Activated CD8-positive, alpha-beta memory T cell treated with anti-CD3 and anti-CD28 coated beads, Interleukin-2, amount 10 ng/mL, durations not matched to agents 7 days and 5 days (primary cell): Measurements from ENCODE around the gene RAD51B. TPM values are rescaled to one million over a fixed set of nuclear protein-coding genes. Genes with fewer than 3 reads are reported as not detected.
"Not testable (repeated sequence)": the region's sequence is repeated elsewhere in the genome, so short reads cannot be mapped to it uniquely, and the experiment has no call there.

Experiments
- ATAC-seq: fragments of 150-1000 bp; cut with Tn5 transposase; one replicate; pipeline ENCODE4 v1.10.0; 2021; ENCODE audit warnings: moderate library complexity
- CTCF ChIA-PET: fragments of 350-600 bp; sonication (Branson Sonifier 250); formaldehyde crosslinking; loops from one replicate; lab custom pipeline; 2021; ENCODE audit warnings: antibody characterized with exemption; lab: Charles Lee
- DNase-seq: peaks from one replicate; pipeline ENCODE4 v3.0.0-alpha.2; 2020
- H3K27ac Mint-ChIP-seq: one replicate; pipeline ENCODE4 v1.8.0; 2021; ENCODE audit warnings: mild to moderate bottlenecking, mixed read lengths
- H3K27me3 Mint-ChIP-seq: one replicate; pipeline ENCODE4 v1.8.0; 2021; ENCODE audit warnings: mixed read lengths
- H3K36me3 Mint-ChIP-seq: one replicate; pipeline ENCODE4 v1.8.0; 2021; ENCODE audit warnings: mild to moderate bottlenecking, mixed read lengths
- H3K4me1 Mint-ChIP-seq: one replicate; pipeline ENCODE4 v1.8.0; 2021; ENCODE audit warnings: mixed read lengths
- H3K4me3 Mint-ChIP-seq: one replicate; pipeline ENCODE4 v1.8.0; 2021; ENCODE audit warnings: mild to moderate bottlenecking, moderate library complexity, mixed read lengths
- H3K9me3 Mint-ChIP-seq: one replicate; pipeline ENCODE4 v1.8.0; 2022; ENCODE audit warnings: low read depth, mixed read lengths
- total RNA-seq, 2 experiments: library from RNA; stranded (reverse); gene quantifications; one replicate each; pipeline ENCODE4 v1.2.3, GENCODE V29; 2021

Gene RAD51B
- total RNA-seq, 2 experiments from 2014 or later: 35.3 to 55.5 TPM

DNA sequence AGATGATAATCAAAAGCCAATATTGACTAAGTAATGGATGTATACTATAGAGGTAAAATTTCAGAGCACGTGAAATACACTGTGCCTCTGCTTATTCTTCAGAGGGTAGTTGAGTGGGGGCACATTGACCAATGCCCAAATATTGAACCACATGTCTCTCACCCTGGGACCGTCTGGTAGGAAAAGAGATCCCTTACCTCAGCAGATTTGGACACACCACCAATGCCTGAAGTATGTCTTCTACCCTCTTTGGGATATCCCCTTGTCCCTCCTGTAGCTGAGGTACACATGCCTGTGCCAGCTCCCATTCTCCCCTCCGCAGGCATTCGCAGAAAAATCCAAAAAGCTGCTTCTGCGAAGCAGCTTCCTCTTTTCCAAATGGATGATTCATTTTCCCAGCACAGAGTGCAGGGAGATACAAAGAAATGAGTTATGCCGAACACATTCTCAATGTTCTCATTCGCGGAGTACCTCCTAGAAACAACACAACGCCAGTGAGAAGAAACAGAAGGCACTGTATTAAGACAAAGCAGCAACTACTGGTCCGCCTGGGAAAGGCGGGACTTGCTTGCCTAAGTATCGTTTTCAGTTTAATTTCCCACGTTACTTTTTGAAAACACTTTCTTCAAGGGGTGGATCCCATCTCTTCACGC lies 3.9 kb upstream of the RAD51B start:
- peak overlapping the region; percentile 91 for H3K4me3 Mint-ChIP-seq
- peaks cover 5% of the 10 kb centered on the region for H3K36me3 Mint-ChIP-seq
- ATAC-seq (no peak), DNase-seq (no peak)
- peaks cover 48% of the 10 kb centered on the region for H3K4me1 Mint-ChIP-seq
- no peaks in the 10 kb centered on the region for H3K9me3 Mint-ChIP-seq
- CTCF ChIA-PET: no interaction called here
- H3K27me3 Mint-ChIP-seq: no peaks in the 10 kb centered on the region
- H3K27ac Mint-ChIP-seq: peak overlapping the region; percentile 95

DNA sequence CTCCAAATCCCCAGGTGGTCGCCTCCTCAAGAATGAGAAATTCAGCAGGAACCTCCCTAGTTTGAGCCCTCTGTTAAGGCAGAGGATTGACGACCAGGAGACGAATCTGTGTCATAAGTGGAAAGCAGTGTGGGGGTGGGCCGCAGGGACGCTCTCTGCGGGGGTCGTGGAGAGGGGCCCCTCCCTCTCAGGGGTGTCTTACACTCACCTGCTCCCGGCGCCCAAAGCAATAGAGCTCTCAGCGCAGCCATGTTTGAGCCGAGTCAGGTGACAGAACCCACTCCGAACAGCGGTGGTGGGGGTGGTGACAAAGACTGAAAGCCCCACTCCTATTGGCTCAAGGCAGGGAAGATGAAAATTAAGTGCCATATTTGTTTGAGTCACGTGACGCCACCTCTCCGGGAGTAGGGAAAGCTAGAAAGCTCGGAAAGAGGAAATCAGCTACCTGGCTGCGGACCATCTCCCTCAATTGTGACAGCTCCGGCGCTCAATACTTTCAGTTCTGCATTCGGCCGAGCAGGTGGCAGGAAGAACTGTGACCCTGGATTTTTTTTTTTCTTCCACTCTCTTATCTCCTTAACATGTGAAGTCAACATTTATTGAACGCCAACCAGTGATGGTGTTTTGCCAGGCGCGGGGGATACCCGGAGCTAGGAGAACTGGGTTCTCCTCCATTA lies 3.1 kb upstream of the RAD51B start, which contains the start of gene ZFYVE26:
Gene ZFYVE26, minus strand, starts transcription at position 265 of the 677 bp plus-strand sequence. CDS start 627 bp downstream, outside the sequence.
- ATAC-seq (peak; percentile 93), DNase-seq (peak; percentile 96)
- Mint-ChIP-seq H3K27ac (peak within 1 kb of the TSS; percentile 95), H3K27me3 (no peaks in the 10 kb centered on the region), H3K36me3 (peaks cover 5% of the 10 kb centered on the region), H3K4me1 (peaks cover 54% of the 10 kb centered on the region), H3K4me3 (peak within 1 kb of the TSS; percentile 91), H3K9me3 (no peaks in the 10 kb centered on the region)
- CTCF ChIA-PET: interaction anchor here (0.7 kb wide), 1 partner anchor 468 kb away, joined by 3 read pairs; no protein-coding TSS in a partner anchor

DNA sequence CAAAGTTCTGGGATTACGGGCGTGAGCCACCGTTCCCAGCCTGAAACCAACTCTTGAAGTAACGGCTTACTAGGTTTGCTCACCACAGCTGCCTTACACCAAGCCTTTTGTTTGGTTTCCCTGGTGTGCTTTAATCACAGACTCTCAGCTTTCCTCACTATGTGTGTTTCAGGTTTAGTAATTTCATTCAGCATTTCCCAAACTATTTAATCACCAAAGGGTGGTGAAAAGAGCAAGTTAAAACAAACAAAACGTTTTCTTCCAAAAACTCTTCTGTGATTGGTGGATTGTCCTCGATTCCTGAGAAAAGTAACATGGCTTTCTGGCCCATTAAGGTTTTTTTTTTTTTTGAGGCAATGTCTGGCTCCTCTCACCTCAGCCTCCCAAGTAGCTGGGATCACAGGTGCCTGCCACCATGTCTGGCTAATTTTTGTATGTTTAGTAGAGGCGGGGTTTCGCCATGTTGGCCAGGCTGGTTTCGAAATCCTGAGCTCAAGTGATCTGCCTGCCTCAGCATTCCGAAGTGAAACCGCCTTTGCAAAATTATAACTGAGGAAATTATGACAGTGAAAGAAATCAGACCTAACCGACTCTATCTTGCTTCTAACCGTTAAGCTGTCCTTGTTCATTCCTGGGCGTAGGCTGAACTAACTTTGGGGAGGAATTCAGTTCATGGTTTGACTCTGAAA lies 1.7 kb upstream of the RAD51B start:
- Mint-ChIP-seq H3K27ac (no peak overlapping the region), H3K9me3 (no peaks in the 10 kb centered on the region), H3K4me1 (peaks cover 50% of the 10 kb centered on the region), H3K4me3 (peak overlapping the region; percentile 94), H3K27me3 (no peaks in the 10 kb centered on the region), H3K36me3 (peaks cover 2% of the 10 kb centered on the region)
- no peak for ATAC-seq
- CTCF ChIA-PET: interaction anchor here (1.0 kb wide), 1 partner anchor 65 kb away, joined by 3 read pairs; no protein-coding TSS in a partner anchor
- DNase-seq: no peak

DNA sequence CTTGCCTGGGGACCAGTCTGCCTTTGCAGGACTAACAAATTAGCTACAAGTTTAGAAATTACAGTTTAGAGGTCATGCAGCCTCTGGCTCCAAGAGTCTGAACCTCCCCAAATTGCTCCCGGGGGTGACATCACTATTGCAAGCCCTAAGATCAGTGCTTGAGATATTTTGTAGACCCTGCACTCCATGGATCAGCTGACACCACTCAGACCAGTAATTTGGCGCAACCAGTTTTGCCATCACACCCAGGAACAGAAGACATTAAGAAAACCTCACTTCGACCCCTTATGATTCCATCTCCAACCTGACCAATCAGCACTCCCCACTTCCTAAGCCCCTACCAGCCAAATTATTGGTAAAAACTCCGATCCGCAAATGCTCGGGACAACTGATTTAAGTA lies 1.1 kb upstream of the RAD51B start:
- Mint-ChIP-seq H3K4me3 (peak overlapping the region; percentile 94), H3K27ac (peak overlapping the region; percentile 35), H3K4me1 (peaks cover 50% of the 10 kb centered on the region)
- H3K9me3 Mint-ChIP-seq, H3K36me3 Mint-ChIP-seq, H3K27me3 Mint-ChIP-seq, ATAC-seq, DNase-seq: not testable (repeated sequence)
- CTCF ChIA-PET: interaction anchor here (1.0 kb wide), 1 partner anchor 64 kb away, joined by 3 read pairs; no protein-coding TSS in a partner anchor

DNA sequence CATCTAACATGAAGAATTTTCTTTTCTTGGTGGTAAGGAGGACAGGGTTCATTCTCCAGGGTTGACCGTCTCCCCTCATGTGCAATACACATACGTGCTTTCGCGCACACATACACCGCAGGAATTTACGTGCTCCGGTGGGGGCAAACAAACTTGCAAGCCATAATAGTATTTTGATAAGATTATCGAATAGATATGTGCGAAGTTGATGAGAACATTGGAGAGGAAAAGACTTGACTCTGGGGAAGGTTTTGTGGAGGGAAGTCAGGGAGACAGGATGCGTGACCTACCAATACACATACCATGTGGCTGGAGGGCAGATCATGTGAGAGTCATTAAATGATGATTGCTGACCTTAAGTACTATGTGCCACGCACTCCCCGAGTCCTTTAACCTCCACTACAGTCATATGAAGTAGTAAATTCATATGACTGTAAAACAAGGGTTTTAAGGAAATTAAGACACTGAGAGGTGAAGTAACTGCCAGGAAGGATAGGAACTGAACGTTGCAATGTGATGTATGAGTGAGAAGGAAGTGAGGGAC lies 921 bp downstream of the RAD51B start:
- Mint-ChIP-seq H3K9me3 (no peaks in the 10 kb centered on the region), H3K27me3 (no peaks in the 10 kb centered on the region), H3K36me3 (peaks cover 6% of the 10 kb centered on the region), H3K4me3 (peak overlapping the region; percentile 94), H3K4me1 (peaks cover 32% of the 10 kb centered on the region), H3K27ac (peak overlapping the region; percentile 93)
- CTCF ChIA-PET: interaction anchor here (0.6 kb wide), 1 partner anchor 16 kb away, joined by 3 read pairs; no protein-coding TSS in a partner anchor
- ATAC-seq (no peak), DNase-seq (no peak)

DNA sequence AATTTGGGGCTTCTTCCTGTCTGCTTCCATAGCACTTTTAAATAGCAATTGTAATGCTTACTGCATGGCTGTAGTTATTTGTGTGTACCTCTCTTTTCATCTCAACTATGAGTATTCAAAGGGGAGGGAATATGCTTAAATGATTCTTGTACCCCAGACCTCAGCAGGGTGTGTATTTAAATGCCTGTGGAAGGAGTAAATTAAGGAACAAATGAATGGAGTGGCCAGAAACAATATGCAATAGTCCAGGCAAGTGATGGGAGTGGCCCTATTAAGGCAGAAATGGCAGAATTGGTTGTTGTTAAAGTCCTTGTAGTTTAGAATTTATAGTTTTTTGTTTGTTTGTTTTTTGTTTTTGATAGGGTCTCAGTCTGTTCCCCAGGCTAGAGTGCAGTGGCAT lies 1.5 kb downstream of the RAD51B start:
- Mint-ChIP-seq H3K36me3 (peaks cover 7% of the 10 kb centered on the region), H3K4me1 (peaks cover 27% of the 10 kb centered on the region), H3K4me3 (peak overlapping the region; percentile 94), H3K9me3 (no peaks in the 10 kb centered on the region), H3K27ac (peak overlapping the region; percentile 30), H3K27me3 (no peaks in the 10 kb centered on the region)
- DNase-seq (no peak), ATAC-seq (no peak)
- CTCF ChIA-PET: interaction anchor here (0.8 to 1.9 kb wide), 2 partner anchors 17 to 966 kb away, joined by 3 to 7 read pairs; no protein-coding TSS in a partner anchor

DNA sequence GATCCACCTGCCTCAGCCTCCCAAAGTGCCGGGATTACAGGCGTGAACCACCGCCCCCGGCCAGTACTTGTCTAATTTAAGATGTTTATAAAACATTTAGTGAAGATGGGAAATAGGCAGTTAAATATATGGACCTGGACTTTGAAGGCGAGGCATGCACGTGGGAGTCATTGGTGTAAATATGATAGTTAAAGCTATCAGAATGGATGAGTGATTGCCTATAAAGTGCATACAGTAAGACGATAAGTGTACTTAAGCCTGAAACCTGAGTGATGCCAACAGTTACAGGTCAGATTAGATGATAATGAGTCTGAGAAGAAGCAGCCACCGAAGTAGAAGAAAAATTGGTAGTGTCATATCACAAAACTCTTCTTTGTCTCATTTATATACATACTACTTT lies 11.5 kb downstream of the RAD51B start:
- DNase-seq (no peak), ATAC-seq (no peak)
- CTCF ChIA-PET: no interaction called here
- Mint-ChIP-seq H3K27me3 (no peaks in the 10 kb centered on the region), H3K36me3 (peaks cover 27% of the 10 kb centered on the region), H3K9me3 (no peaks in the 10 kb centered on the region), H3K4me3 (no peak overlapping the region), H3K4me1 (no peaks in the 10 kb centered on the region), H3K27ac (no peak overlapping the region)

DNA sequence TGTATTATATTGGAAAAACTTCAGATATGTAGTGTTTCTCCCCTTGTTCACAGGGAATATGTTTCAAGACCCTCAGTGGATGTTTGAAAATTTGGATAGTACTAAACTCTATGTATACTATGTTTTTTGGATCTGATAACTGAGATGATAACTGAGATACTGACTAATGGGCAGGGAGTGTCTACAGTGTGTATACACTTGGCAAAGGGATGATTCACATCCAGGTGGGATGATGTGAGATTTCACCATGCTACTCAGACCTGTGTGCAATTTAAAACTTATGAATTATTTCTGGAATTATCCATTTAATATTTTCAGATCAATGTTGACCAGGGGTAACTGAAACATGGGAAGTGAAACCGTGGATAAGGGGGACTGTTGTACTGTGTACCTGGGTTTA lies 13.8 kb downstream of the RAD51B start:
- ATAC-seq: no peak
- Mint-ChIP-seq H3K4me1 (no peaks in the 10 kb centered on the region), H3K9me3 (no peaks in the 10 kb centered on the region), H3K36me3 (peaks cover 14% of the 10 kb centered on the region), H3K4me3 (no peak overlapping the region), H3K27ac (no peak overlapping the region), H3K27me3 (no peaks in the 10 kb centered on the region)
- DNase-seq: no peak
- CTCF ChIA-PET: no interaction called here

DNA sequence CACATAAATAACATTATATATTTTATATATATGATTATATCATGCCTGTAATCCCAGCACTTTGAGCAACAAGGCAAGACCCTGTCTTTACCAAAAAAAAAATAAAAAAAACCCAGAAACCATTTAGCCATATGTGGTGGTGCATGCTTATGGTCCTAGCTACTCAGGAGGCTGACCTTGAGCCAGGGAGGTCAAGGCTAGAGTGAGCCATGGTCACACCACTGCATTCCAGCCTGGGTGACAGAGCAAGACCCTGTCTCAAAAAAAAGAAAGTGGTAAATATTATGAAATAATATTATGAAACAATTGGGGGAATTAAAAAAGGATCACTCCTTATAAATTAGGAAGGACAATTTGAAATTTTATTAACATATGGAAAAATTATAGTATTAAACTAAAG lies 16.0 kb downstream of the RAD51B start:
- no peak for DNase-seq
- Mint-ChIP-seq H3K9me3 (no peaks in the 10 kb centered on the region), H3K4me3 (no peak overlapping the region), H3K36me3 (peaks cover 11% of the 10 kb centered on the region), H3K27me3 (no peaks in the 10 kb centered on the region), H3K27ac (no peak overlapping the region), H3K4me1 (no peaks in the 10 kb centered on the region)
- ATAC-seq: no peak
- CTCF ChIA-PET: interaction anchor here (0.8 kb wide), 1 partner anchor 16 kb away, joined by 3 read pairs; no protein-coding TSS in a partner anchor

DNA sequence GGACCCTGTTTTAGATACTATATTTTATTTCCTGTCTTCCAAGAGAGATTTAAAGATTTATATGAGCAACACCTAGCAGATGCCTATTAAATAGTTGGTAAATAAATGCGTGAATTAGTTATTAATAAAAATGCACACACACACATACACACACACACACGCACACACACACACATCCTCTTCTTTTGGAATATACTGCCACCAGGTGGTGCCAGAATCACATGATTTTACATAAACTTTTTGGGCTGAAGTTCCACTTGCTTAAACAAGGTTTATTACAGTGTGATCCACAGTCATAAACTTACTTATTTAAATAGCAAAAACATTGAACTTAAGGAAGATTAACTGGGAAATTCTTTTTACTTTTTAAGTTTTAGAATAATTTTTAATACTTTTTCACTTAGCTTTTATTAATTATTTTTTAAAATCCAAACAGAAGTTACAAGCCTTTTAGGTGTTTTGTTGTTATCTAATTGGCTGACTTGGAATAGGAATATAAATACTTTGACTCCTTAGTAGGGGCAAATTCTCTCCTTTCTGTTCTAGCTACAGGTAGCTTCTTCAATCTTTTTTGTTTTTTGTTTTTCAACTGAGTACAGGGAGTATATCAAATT lies 17.5 kb downstream of the RAD51B start:
- ATAC-seq (no peak), DNase-seq (peak; percentile 61)
- CTCF ChIA-PET: interaction anchor here (0.7 to 2.4 kb wide), 8 partner anchors 15 to 1007 kb away, joined by 3 to 7 read pairs (median 4); no protein-coding TSS in a partner anchor
- H3K9me3 Mint-ChIP-seq: no peaks in the 10 kb centered on the region
- no peak overlapping the region for H3K27ac Mint-ChIP-seq
- no peaks in the 10 kb centered on the region for H3K4me1 Mint-ChIP-seq
- H3K36me3 Mint-ChIP-seq: peaks cover 17% of the 10 kb centered on the region
- H3K4me3 Mint-ChIP-seq: no peak overlapping the region
- no peaks in the 10 kb centered on the region for H3K27me3 Mint-ChIP-seq

DNA sequence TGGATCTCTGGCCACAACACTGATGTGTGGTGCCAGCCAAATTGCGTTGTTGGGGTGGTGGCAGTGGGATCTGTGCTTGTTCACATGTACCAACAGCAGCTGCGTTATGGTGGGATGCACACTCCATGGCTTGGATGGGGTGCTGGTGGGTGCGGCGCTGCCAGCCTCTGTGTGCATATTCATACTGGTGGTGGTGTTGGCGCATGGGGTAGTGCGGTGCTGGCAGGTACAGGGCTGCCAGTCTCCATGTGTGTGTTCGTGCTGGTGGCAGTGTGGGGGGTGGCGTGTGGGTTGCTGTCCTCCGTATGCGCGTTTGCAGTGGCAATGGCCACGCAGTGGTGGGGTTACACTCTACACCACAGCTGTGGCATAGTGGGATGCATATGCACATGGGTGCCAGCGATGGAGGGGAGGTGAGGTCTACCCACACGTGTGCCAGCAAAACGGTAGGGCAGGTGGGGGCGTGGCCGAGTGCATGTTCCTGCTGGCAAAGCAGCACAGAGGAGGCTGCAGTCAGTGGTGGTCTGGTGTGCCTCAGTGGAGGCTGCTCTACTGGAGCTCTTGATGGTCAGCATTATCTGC lies 26.5 kb downstream of the RAD51B start:
- ATAC-seq (no peak), DNase-seq (no peak)
- peaks cover 41% of the 10 kb centered on the region for H3K36me3 Mint-ChIP-seq
- H3K4me1 Mint-ChIP-seq: no peaks in the 10 kb centered on the region
- CTCF ChIA-PET: no interaction called here
- no peaks in the 10 kb centered on the region for H3K27me3 Mint-ChIP-seq
- no peak overlapping the region for H3K4me3 Mint-ChIP-seq
- H3K9me3 Mint-ChIP-seq: peaks cover 7% of the 10 kb centered on the region
- no peak overlapping the region for H3K27ac Mint-ChIP-seq

DNA sequence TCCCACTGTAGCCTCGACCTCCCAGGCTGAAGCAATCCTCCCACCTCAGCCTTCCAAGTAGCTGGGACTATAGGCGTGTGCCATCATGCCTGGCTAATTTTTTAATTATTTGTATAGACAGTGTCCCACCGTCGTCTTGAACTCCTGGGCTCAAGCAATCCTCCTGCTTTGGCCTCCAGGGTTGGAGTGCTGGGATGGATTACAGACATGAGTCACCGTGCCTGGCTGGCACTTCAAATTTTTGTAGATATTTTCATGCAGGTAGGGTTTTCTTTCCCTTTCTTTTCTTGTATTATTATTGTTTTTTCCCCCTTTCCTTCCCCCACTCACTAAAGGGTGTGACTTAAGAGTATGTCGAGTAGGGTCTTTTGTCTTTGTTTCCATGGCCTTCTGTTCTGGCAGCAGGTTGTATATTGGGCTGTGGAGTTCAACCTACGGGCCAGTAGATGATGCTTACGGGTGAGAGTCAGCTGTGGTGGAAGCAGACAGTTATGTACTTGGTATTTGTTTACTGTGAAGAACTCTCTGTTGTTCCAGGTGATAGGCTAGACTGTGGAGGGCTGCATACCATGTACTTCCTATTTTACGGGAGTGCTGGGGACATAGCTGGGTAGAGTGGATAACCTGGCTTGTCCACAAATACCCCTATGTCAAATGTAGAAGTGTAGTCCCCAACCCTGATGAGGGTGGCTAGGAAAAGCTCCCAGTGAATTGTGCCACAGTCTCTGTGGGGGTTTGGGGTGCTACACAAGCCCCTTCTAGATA lies 30.7 kb downstream of the RAD51B start:
- no peaks in the 10 kb centered on the region for H3K4me1 Mint-ChIP-seq
- CTCF ChIA-PET: interaction anchor here (1.5 kb wide), 1 partner anchor 23 kb away, joined by 3 read pairs; no protein-coding TSS in a partner anchor
- H3K9me3 Mint-ChIP-seq: peaks cover 7% of the 10 kb centered on the region
- ATAC-seq: no peak
- H3K36me3 Mint-ChIP-seq: peaks cover 25% of the 10 kb centered on the region
- no peak overlapping the region for H3K4me3 Mint-ChIP-seq
- H3K27ac Mint-ChIP-seq: no peak overlapping the region
- no peaks in the 10 kb centered on the region for H3K27me3 Mint-ChIP-seq
- no peak for DNase-seq
